PC-9 (cell line): ENCODE data around the gene MYLK3. TPM values are rescaled to one million over a fixed set of nuclear protein-coding genes. Genes with fewer than 3 reads are reported as not detected.
A peak's percentile ranks its signal among the peaks of the same experiment; 100 is the strongest.

Source experiments
- BruUV-seq: library from RNA; stranded (reverse); fragments of 400-500 nt; replicated peaks from 2 replicates; lab custom pipeline; 2021; lab: Mats Ljungman, UMichigan
- CTCF ChIA-PET: fragments of 300-600 bp; sonication (Branson Sonifier 250); formaldehyde crosslinking; loops from one replicate; lab custom pipeline; 2022; ENCODE audit warnings: antibody characterized with exemption; lab: Charles Lee
- POLR2A ChIA-PET: fragments of 300-600 bp; sonication (Branson Sonifier 250); formaldehyde crosslinking; loops from one replicate; lab custom pipeline; 2022; ENCODE audit warnings: antibody characterized with exemption; ENCODE audit not compliant: unreplicated experiment; lab: Charles Lee
- DNase-seq, 2 experiments: peaks; one replicate each; pipeline versions ENCODE4 v3.0.0 to v3.0.0-alpha.2; 2015 to 2022; ENCODE audit warnings: mixed read lengths in 1 of 2
- H2AFZ ChIP-seq: fragments of 200-600 bp; sonication (generic); 2 replicates; pipeline ENCODE4 v1.8.1; 2017; ENCODE audit warnings: antibody characterized with exemption
- H3F3A ChIP-seq: fragments of 200-600 bp; sonication (generic); 2 replicates; pipeline ENCODE4 v1.8.1; 2017; ENCODE audit warnings: antibody characterized with exemption, mild to moderate bottlenecking, low read depth; ENCODE audit not compliant: insufficient read depth
- H3K27ac ChIP-seq: fragments of 200-600 bp; sonication (generic); 2 replicates; pipeline ENCODE4 v1.6.1; 2016; ENCODE audit warnings: mixed run types
- H3K27me3 ChIP-seq: fragments of 200-600 bp; sonication (generic); 2 replicates; pipeline ENCODE4 v1.6.1; 2016; ENCODE audit warnings: low read depth, mixed run types; ENCODE audit not compliant: insufficient read depth
- H3K36me3 ChIP-seq: fragments of 200-600 bp; sonication (generic); 2 replicates; pipeline ENCODE4 v1.6.1; 2016; ENCODE audit warnings: low read depth, mixed run types
- H3K4me1 ChIP-seq: fragments of 200-600 bp; sonication (generic); replicated peaks from 2 replicates; pipeline ENCODE4 v1.6.1; 2016; ENCODE audit warnings: mixed run types; ENCODE audit not compliant: insufficient read depth
- H3K4me2 ChIP-seq: fragments of 200-600 bp; sonication (generic); 2 replicates; pipeline ENCODE4 v1.6.1; 2017; ENCODE audit warnings: mixed run types
- H3K4me3 ChIP-seq: fragments of 200-600 bp; sonication (generic); 2 replicates; pipeline ENCODE4 v1.6.1; 2016; ENCODE audit warnings: mixed run types
- H3K79me2 ChIP-seq: fragments of 200-600 bp; sonication (generic); 2 replicates; pipeline ENCODE4 v1.6.1; 2017; ENCODE audit warnings: low read depth, mixed run types
- H3K9me2 ChIP-seq: fragments of 200-600 bp; sonication (generic); 2 replicates; pipeline ENCODE4 v1.8.1; 2017; ENCODE audit warnings: mild to moderate bottlenecking; ENCODE audit not compliant: insufficient read depth
- H3K9me3 ChIP-seq: fragments of 200-600 bp; sonication (generic); 2 replicates; pipeline ENCODE4 v1.8.1; 2016; ENCODE audit warnings: low read depth; ENCODE audit not compliant: insufficient read depth
- H4K20me1 ChIP-seq: fragments of 200-600 bp; sonication (generic); 2 replicates; pipeline ENCODE4 v1.8.1; 2017; ENCODE audit not compliant: insufficient read depth
- EZH2 ChIP-seq: fragments of 200-600 bp; sonication (generic); IDR thresholded peaks from 2 replicates; pipeline ENCODE4 v1.8.0; 2017; ENCODE audit warnings: antibody characterized with exemption, low read depth
- intact Hi-C: fragments of 100-400 bp; cut with micrococcal nuclease; formaldehyde crosslinking; loops from one replicate; pipeline ENCODE4 v1.10.0; 2022; ENCODE audit not compliant: unreplicated experiment
- total RNA-seq: library from RNA; stranded (reverse); gene quantifications from 2 replicates; pipeline ENCODE4 v1.2.3, GENCODE V29; 2021
- TF ChIP-seq, protein P1 (sequence below): fragments of 200-600 bp; sonication (generic); conservative IDR thresholded peaks from 2 replicates; pipeline ENCODE4 v1.6.1; 2017; ENCODE audit warnings: mixed run types, antibody characterized with exemption, mild to moderate bottlenecking, moderate library complexity

MYLK3 gene
- total RNA-seq, 1 experiment from 2014 or later: 0.68 TPM

DNA sequence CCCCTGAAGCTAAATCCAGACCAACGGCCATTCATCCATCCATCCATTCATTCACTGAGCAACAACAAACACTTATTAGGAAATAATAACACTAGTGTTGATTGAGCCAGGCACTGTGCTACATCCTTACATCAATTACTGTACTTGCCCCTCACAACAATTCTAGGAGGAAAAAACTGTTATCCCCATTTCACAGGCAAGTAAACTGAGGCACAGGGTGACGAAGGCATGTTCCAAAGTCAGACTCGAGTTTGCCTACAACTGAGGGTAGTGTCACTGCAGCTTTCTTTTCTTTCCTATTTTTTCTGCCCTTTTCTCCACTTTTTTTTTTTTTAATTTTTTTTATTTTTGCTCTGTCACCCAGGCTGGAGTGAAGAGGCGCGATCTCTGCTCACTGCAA is 11.2 kb upstream of the MYLK3 start:
- TF ChIP-seq, protein P1, sequence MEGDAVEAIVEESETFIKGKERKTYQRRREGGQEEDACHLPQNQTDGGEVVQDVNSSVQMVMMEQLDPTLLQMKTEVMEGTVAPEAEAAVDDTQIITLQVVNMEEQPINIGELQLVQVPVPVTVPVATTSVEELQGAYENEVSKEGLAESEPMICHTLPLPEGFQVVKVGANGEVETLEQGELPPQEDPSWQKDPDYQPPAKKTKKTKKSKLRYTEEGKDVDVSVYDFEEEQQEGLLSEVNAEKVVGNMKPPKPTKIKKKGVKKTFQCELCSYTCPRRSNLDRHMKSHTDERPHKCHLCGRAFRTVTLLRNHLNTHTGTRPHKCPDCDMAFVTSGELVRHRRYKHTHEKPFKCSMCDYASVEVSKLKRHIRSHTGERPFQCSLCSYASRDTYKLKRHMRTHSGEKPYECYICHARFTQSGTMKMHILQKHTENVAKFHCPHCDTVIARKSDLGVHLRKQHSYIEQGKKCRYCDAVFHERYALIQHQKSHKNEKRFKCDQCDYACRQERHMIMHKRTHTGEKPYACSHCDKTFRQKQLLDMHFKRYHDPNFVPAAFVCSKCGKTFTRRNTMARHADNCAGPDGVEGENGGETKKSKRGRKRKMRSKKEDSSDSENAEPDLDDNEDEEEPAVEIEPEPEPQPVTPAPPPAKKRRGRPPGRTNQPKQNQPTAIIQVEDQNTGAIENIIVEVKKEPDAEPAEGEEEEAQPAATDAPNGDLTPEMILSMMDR: no peak
- TF ChIP-seq EZH2: no peak
- Histone ChIP-seq H3F3A (no peaks in the 10 kb centered on the region), H3K4me2 (no peak overlapping the region), H2AFZ (no peak overlapping the region), H3K79me2 (no peaks in the 10 kb centered on the region), H3K27me3 (peaks cover 19% of the 10 kb centered on the region; the same call in 1 of the 2 replicates), H3K36me3 (no peaks in the 10 kb centered on the region), H3K9me3 (no peaks in the 10 kb centered on the region), H4K20me1 (no peaks in the 10 kb centered on the region), H3K4me1 (peaks cover 8% of the 10 kb centered on the region; the same call in 1 of the 2 replicates), H3K27ac (no peak overlapping the region), H3K9me2 (no peaks in the 10 kb centered on the region), H3K4me3 (no peak overlapping the region)
- ChIA-PET POLR2A (no interaction called here), CTCF (no interaction called here)
- no peak for DNase-seq
- no TSS peak for BruUV-seq
- intact Hi-C loops: loop anchor here (5.0 kb wide), 1 partner anchor 72 kb away; the partner anchor contains the start of genes ORC6 and VPS35

- Histone ChIP-seq H3K27me3 (peaks cover 19% of the 10 kb centered on the region; the same call in 1 of the 2 replicates), H4K20me1 (no peaks in the 10 kb centered on the region), H2AFZ (no peak overlapping the region), H3F3A (no peaks in the 10 kb centered on the region), H3K4me2 (no peak overlapping the region), H3K9me2 (no peaks in the 10 kb centered on the region), H3K79me2 (no peaks in the 10 kb centered on the region), H3K36me3 (no peaks in the 10 kb centered on the region), H3K4me1 (peaks cover 4% of the 10 kb centered on the region; the same call in 1 of the 2 replicates), H3K27ac (no peak overlapping the region), H3K4me3 (no peak overlapping the region), H3K9me3 (no peaks in the 10 kb centered on the region)
- TF ChIP-seq EZH2: no peak
- TF ChIP-seq, protein P1: no peak
- BruUV-seq: no TSS peak
- CTCF ChIA-PET: no interaction called here
- peak in 1 of 2 experiments; percentile 75 for DNase-seq
- intact Hi-C loops: loop anchor here (5.0 kb wide), 1 partner anchor 70 kb away; the partner anchor contains the start of genes ORC6 and VPS35
- POLR2A ChIA-PET: no interaction called here
Measured at GRCh38 chr16:46757339-46758050, 9.4 kb upstream of the MYLK3 start.

DNA sequence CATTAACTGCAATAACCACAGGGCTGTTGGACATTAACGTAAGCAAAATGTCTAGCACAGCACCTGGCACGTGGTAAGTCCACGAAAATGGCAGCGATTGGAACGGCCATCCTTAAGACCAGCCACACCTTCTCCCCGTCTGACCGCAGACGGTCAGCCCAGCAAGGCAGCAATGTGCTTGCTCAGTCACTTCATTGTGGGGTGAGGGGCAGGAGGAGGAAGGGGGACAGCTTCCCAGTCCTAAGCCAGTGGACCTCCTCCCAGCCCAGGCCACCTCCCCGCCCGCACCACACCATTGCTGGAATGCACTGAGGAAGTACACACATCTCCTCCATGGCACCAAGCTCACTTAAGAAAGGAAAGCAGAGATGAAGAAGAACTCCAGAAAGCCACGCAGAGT is 8.6 kb upstream of the MYLK3 start:
- TF ChIP-seq, protein P1: no peak
- no peak for TF ChIP-seq EZH2
- Histone ChIP-seq H3K36me3 (no peaks in the 10 kb centered on the region), H2AFZ (no peak overlapping the region), H3K9me2 (no peaks in the 10 kb centered on the region), H3F3A (no peaks in the 10 kb centered on the region), H3K4me3 (no peak overlapping the region), H3K79me2 (no peaks in the 10 kb centered on the region), H3K4me2 (no peak overlapping the region), H4K20me1 (no peaks in the 10 kb centered on the region), H3K4me1 (no peaks in the 10 kb centered on the region), H3K27ac (no peak overlapping the region), H3K9me3 (no peaks in the 10 kb centered on the region), H3K27me3 (peaks cover 19% of the 10 kb centered on the region; the same call in 1 of the 2 replicates)
- DNase-seq: peak in 1 of 2 experiments; percentile 31
- POLR2A ChIA-PET: no interaction called here
- BruUV-seq: no TSS peak
- intact Hi-C loops: loop anchor here (5.0 kb wide), 1 partner anchor 69 kb away; the partner anchor contains the start of genes ORC6 and VPS35
- CTCF ChIA-PET: no interaction called here
